ENCODE results near the gene RAB40A. TPM values are rescaled to one million over a fixed set of nuclear protein-coding genes. Genes with fewer than 3 reads are reported as not detected.

RAB40A gene
- total RNA-seq, 1 experiment from 2014 or later, result 0.17 TPM

- H3K4me3 Mint-ChIP-seq, result peak overlapping the region; percentile 95
- peak; percentile 94 for ATAC-seq
- H3K27ac Mint-ChIP-seq, result peak overlapping the region; percentile 95
- peak; percentile 78 for DNase-seq (ENCODE audit: low spot score)
- H3K9me3 Mint-ChIP-seq, result no peaks in the 10 kb centered on the region
- CTCF ChIA-PET, result no interaction called here
- TF ChIP-seq CREM (CRISPR knock-in tag; IDR thresholded peaks at IDR 0.05) (peak; percentile 94), CBFB (CRISPR knock-in tag; IDR thresholded peaks at IDR 0.05; ENCODE audit: low read depth) (no peak)
- POLR2A ChIA-PET, result no interaction called here
- no peaks in the 10 kb centered on the region for H3K36me3 Mint-ChIP-seq
- H3K27me3 Mint-ChIP-seq (ENCODE audit: low read depth), result no peaks in the 10 kb centered on the region
- no peaks in the 10 kb centered on the region for H3K4me1 Mint-ChIP-seq
These were observed 35.6 kb upstream of the RAB40A start for GRCh38 chrX:103554687-103555424.

- ChIA-PET CTCF (no interaction called here), POLR2A (no interaction called here)
- H3K4me3 Mint-ChIP-seq, result no peak overlapping the region
- no peak for TF ChIP-seq ZNF121 (CRISPR knock-in tag; IDR thresholded peaks at IDR 0.05)
- TF ChIP-seq SMAD4 (CRISPR knock-in tag; IDR thresholded peaks at IDR 0.05), result no peak
- H3K4me1 Mint-ChIP-seq, result no peaks in the 10 kb centered on the region
- H3K27ac Mint-ChIP-seq, result no peak overlapping the region
- H3K27me3 Mint-ChIP-seq (ENCODE audit: low read depth), result peaks cover 3% of the 10 kb centered on the region; the same call in 1 of the 2 replicates
- ATAC-seq (no peak), DNase-seq (ENCODE audit: low spot score) (no peak)
- no peaks in the 10 kb centered on the region for H3K36me3 Mint-ChIP-seq
- H3K9me3 Mint-ChIP-seq, result no peaks in the 10 kb centered on the region; the same call in 1 of the 2 replicates
These were observed 32.9 kb upstream of the RAB40A start for GRCh38 chrX:103552236-103552635.

GRCh38 chrX:103550415-103551051 is 31.2 kb upstream of the RAB40A start:
- no peaks in the 10 kb centered on the region for H3K4me1 Mint-ChIP-seq

GRCh38 chrX:103549916-103550315 is 30.6 kb upstream of the RAB40A start:
- ATAC-seq (no peak), DNase-seq (ENCODE audit: low spot score) (no peak)
- H3K27me3 Mint-ChIP-seq (ENCODE audit: low read depth), result peaks cover 7% of the 10 kb centered on the region; the same call in 1 of the 2 replicates
- H3K36me3 Mint-ChIP-seq, result no peaks in the 10 kb centered on the region
- ChIA-PET CTCF (no interaction called here), POLR2A (no interaction called here)
- TF ChIP-seq ZSCAN18 (CRISPR knock-in tag; IDR thresholded peaks at IDR 0.05) (no peak), ZNF263 (CRISPR knock-in tag; IDR thresholded peaks at IDR 0.05; ENCODE audit: low read depth) (no peak), FOXK1 (CRISPR knock-in tag; IDR thresholded peaks at IDR 0.05) (no peak), TCF7 (CRISPR knock-in tag; IDR thresholded peaks at IDR 0.05; ENCODE audit: low read depth) (no peak), ATF2 (CRISPR knock-in tag; IDR thresholded peaks at IDR 0.05; ENCODE audit: borderline replicate concordance, low read depth) (no peak), ATF3 (CRISPR knock-in tag; conservative IDR thresholded peaks at IDR 0.05) (no peak)
- no peaks in the 10 kb centered on the region for H3K4me1 Mint-ChIP-seq
- no peak overlapping the region for H3K27ac Mint-ChIP-seq
- H3K4me3 Mint-ChIP-seq, result no peak overlapping the region
- no peaks in the 10 kb centered on the region; the same call in 1 of the 2 replicates for H3K9me3 Mint-ChIP-seq

More at GRCh38 chrX:103550415-103551051, 31.2 kb upstream of the RAB40A start:
- Mint-ChIP-seq H3K36me3 (no peaks in the 10 kb centered on the region), H3K9me3 (no peaks in the 10 kb centered on the region; the same call in 1 of the 2 replicates), H3K4me3 (no peak overlapping the region), H3K27ac (no peak overlapping the region), H3K27me3 (ENCODE audit: low read depth) (peaks cover 7% of the 10 kb centered on the region; the same call in 1 of the 2 replicates)
- ChIA-PET CTCF (no interaction called here), POLR2A (no interaction called here)
- TF ChIP-seq E2F1 (CRISPR knock-in tag; IDR thresholded peaks at IDR 0.05) (no peak), IRF1 (CRISPR knock-in tag; IDR thresholded peaks at IDR 0.05) (no peak), PRRX2 (CRISPR knock-in tag; IDR thresholded peaks at IDR 0.05) (no peak), CTCF (IDR thresholded peaks at IDR 0.05) (no peak), NFE2L1 (CRISPR knock-in tag; IDR thresholded peaks at IDR 0.05) (no peak), JAZF1 (CRISPR knock-in tag; IDR thresholded peaks at IDR 0.05) (no peak), ZNF232 (CRISPR knock-in tag; IDR thresholded peaks at IDR 0.05) (no peak), ZBTB21 (CRISPR knock-in tag; IDR thresholded peaks at IDR 0.05; ENCODE audit: borderline replicate concordance) (no peak), RORB (CRISPR knock-in tag; IDR thresholded peaks at IDR 0.05) (no peak)
- ATAC-seq, result no peak
- no peak for DNase-seq (ENCODE audit: low spot score)

Data from WTC11 (cell line).